HG02763 (cell line): ENCODE measurements around the gene OVAAL.
"Not testable (repeated sequence)": the region's sequence is repeated elsewhere in the genome, so short reads cannot be mapped to it uniquely, and the experiment has no call there.

ENCODE experiments used
- ATAC-seq: cut with Tn5 transposase; IDR thresholded peaks from one replicate; pipeline ENCODE4 v1.9.1; 2021; ENCODE audit warnings: mild to moderate bottlenecking, moderate library complexity; ENCODE audit not compliant: unreplicated experiment

Gene OVAAL

GRCh38 chr1:180540697-180541594 lies 17.8 kb upstream of the OVAAL start:
- ATAC-seq = no peak

GRCh38 chr1:180542113-180542837 lies 16.5 kb upstream of the OVAAL start:
- no peak for ATAC-seq

- no peak for ATAC-seq
Observed at GRCh38 chr1:180542838-180543145, 16.0 kb upstream of the OVAAL start.

- ATAC-seq = no peak
Observed at GRCh38 chr1:180544050-180544449, 14.7 kb upstream of the OVAAL start.

DNA sequence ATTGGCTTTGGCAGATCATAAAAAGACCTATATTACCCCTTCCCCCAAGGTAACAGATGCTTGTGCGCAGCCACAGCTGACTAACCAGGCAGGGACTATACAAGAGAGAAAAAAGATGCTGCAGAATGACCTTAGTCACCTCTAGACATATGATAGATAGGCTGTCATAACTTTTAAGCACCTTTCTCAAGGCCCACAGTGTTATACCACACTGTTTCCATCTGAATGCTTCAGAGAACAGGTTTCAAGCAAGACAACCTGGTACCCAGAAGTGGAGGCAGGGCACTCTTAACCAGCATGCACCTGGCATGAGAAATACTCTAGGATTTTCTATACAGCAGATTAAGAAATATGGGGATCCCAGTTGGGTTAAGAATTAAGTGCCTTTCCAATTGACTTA lies 12.8 kb upstream of the OVAAL start:
- no peak for ATAC-seq

DNA sequence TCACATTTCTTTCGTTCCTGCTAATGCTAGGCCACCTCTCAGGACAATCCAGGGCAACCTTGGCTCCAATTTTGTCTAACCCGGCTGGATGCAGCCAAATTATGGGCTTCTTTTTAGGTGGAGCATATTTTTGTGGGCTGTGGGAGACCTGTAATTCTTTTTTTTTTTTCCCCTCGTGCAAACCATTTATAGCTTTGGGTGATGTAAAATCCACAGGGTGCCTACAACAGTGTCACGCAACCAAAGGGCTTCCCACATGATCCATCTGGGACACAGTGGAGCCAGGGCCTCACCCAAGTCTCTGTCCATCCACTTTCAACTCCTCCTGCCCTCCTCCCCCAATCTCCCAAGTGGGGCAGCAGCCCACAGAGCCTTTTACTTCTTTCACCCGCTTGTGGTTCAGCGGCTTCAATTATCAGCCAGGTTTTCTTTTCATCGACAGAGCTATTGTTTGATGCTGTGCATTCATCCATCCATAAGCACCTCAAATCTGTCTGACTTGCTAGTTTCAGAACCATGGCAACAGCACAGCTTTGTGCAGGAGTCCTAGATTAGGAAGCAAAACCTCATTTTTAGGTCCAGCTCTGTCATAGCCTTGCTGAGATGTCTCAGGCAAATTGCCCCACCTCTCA lies 10.0 kb upstream of the OVAAL start:
- no peak for ATAC-seq

DNA sequence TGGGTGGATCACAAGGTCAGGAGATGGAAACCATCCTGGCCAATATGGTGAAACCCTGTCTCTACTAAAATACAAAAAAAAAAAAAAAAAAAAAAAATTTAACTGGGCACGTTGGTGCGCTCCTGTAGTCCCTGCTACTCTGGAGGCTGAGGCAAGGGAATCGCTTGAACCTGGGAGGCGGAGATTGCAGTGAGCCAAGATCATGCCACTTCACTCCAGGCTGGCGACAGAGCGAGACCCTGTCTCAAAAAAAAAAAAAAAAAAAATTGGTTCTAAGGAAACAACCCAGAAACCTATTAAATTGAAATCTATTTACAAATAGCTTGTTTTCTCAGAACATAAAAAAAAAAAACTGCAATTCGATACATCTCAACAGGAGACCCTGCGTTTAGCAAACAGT lies 9.0 kb upstream of the OVAAL start:
- ATAC-seq = not testable (repeated sequence)

GRCh38 chr1:180550241-180550640 lies 8.5 kb upstream of the OVAAL start:
- ATAC-seq = no peak

DNA sequence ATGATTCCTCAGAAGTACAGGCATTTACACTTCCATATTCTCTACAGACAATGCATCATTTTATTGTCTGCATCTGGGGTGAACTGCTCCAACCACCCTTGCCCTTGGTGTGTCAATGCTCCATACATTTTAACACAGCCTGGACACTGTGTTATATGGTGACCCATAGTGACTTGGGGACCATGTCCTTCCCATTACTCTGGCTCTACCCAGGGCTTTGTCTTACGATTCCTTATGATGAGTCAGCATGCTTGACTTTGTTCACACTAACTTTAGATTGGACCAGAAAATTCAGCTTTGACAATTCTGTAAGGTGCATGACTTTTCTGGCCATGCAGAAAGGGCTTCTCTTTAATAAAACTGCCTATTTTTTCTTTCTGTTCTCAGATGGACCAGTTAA lies 6.8 kb upstream of the OVAAL start:
- no peak for ATAC-seq

DNA sequence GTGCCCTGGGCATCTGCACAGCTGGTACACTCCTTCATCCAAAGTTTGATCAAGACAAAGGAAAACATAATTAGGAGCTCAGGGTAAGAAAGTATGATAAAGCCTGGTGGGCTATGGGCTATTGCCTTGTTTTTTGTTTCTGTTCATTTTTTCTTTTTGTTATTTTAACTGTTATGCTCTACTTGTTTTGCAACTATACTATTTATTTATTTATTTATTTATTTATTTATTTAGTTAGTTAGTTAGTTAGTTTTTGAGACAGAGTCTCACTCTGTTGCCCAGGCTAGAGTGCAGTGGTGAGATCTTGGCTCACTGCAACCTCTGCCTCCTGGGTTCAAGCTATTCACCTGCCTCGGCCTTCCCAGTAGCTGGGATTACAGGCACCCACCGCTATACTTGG lies 5.7 kb upstream of the OVAAL start:
- ATAC-seq = not testable (repeated sequence)

GRCh38 chr1:180555411-180555810 lies 3.4 kb upstream of the OVAAL start:
- no peak for ATAC-seq

- no peak for ATAC-seq
Observed at GRCh38 chr1:180560200-180560867, 1.6 kb downstream of the OVAAL start.

DNA sequence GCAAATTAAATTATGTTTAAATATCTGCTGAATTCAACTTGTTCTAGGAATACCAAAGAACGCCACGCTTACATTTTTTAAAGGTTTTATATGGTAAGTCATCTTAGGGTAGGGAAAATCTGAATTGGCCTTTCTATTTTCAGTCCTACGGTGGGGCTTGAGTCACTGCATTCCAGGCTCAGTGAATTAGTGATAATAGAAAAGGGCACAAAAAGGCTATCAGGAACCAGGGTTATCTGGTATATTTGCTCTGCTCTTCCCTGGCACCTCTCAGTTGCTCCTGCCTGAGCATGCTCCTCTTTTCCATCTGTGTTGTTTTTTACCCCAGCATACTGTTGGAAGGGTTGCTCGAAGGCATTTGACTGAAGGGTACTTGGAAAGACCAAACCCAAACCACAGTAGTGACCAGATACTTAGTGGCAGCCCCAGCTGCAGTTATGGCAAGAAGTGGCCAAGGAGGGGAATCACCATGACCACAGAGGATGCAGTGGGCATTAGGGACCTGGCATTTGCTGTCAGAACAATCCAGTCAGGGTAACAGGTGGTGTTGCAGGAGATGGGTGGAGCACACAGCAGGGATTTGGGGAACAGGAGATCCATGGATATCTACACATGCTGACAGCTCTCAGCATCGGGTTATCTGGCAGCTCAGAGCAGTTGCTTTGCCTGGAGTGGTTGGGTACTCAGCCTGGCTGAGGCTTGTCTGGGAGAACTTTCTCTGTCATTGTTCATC lies 2.3 kb downstream of the OVAAL start:
- no peak for ATAC-seq

- no peak for ATAC-seq
Observed at GRCh38 chr1:180562640-180563025, 3.9 kb downstream of the OVAAL start.

DNA sequence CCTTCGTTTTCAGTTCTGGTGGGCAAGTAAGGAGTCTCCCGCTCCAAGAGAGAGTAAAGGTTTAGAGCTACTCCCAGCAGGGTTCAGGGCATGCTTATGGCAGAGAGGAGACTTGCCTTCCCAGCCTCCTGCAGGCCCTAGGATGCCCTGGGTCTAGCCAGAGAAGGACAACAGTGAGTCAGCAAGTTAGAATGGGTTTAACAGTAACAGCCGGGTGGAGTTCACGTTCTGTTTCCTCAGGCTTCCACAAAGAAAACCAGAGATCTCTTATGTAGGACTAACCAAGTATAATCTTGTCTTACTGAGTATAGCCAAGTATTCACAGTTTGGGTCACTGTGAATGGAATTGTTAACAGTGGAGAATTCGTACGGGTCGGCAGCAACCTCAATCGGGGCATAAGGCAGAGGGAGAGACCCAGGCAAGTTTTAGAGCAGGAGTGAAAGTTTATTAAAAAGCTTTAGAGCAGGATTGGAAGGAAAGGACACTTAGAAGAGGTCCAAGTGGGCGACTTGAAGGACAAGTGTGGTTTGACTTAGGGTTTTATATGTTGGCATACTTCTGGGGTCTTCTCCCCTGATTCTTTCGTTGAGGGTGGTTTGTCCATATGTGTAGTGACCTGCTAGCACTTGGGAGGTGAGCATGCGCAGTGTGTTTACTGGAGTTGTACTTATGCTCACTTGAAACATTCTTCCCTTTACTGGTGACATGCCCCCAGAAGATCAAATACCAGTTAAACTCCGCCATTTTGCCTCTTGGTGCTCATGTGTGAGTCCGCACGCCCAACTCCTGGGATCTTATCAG lies 4.5 kb downstream of the OVAAL start:
- ATAC-seq = no peak

DNA sequence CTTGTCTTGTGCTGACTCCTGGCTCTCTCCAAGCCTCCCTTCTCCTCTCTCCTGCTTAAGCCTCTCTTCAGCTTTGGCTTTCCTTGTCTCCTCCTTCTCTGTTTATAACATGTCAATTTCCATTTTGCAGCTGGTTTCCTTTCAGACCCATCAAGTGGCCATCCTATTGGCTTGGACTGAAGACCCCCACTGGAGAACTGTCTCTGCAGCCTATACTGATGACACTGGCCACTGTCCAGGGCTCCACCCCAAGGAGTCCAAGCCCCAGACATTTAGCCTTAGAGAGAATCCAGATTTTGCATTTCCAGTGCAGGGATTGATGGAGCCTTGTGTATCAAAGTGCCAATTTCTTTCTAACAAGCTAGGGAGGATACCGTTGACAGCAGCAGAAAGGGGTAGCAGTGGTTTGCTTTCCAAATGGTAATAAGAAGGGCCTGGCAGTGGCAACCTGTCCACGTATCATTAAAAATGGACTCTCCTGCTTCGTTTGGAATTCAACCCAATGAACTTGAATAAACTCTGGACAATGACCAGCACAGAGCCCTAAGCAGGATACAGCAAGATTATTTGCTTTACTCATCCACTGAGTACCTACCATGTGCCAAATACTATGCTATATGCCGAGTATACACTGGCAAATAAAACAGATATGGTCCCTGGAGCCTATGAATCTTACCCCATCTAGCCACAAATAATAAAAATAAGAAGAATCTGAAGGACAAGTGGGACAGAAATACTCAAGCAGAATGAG lies 6.5 kb downstream of the OVAAL start:
- no peak for ATAC-seq

DNA sequence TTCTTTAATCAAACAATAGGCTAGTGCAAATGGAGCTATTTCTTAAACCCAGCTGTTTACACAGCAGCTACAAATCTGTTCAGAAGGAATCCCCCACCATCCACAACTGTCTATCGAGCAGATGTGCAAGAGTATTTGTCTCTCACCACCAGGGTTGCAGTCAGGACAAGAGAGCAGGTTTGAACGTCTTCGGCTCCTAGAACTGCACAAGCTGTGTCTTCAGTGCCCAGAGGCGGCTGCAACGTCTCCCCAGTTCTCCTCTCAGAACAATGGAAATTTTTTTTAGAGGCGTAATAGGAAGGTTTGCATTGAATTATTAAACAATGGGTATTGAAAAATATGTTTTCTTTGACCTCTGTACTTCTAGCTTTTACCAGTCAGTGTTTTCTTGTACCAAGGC lies 7.3 kb downstream of the OVAAL start:
- ATAC-seq = no peak

GRCh38 chr1:180566495-180566894 lies 7.7 kb downstream of the OVAAL start:
- no peak for ATAC-seq

DNA sequence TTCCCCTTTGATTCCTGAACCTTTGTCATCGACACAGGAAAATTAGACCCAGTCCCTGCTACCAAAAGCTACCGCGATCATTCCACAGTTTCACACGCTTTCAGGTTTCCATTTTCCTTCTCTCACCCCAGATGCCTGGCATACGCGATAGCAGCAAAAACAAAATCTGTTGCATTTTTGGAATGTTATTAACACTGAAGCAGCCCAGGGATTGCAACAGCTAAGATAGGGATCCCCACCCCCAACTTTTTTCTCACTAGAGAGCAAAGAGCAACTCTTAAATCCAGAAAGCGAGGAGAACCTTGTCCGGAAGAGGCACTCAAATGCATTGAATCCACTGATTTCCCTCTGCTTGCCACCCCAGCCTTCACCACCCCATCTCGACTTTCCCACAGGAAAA lies 8.9 kb downstream of the OVAAL start:
- no peak for ATAC-seq
